SK-N-MC (cell line): ENCODE measurements around the gene LRIT3.
A peak's percentile ranks its signal among the peaks of the same experiment; 100 is the strongest.

ENCODE experiments used
- DNase-seq: peaks from one replicate; pipeline ENCODE4 v3.0.0-alpha.2; 2011; ENCODE audit warnings: low read depth, low spot score
- H3K27ac ChIP-seq: fragments of 200-600 bp; sonication (generic); 2 replicates; pipeline ENCODE4 v1.5.1; 2016; ENCODE audit warnings: mixed run types
- H3K36me3 ChIP-seq: fragments of 200-600 bp; sonication (generic); 2 replicates; pipeline ENCODE4 v1.6.1; 2017; ENCODE audit warnings: antibody characterized with exemption, low read length, mixed read lengths; ENCODE audit not compliant: insufficient read depth
- H3K4me3 ChIP-seq: fragments of 200-600 bp; sonication (generic); 2 replicates; pipeline ENCODE4 v1.5.1; 2016
- H3K9ac ChIP-seq: fragments of 200-600 bp; sonication (generic); 2 replicates; pipeline ENCODE4 v1.8.0; 2017; ENCODE audit warnings: mixed run types, mixed read lengths; ENCODE audit not compliant: insufficient read length
- H3K9me3 ChIP-seq: fragments of 200-600 bp; sonication (generic); 2 replicates; pipeline ENCODE4 v1.6.1; 2017; ENCODE audit warnings: low read depth, mild to moderate bottlenecking, antibody characterized with exemption, low read length, moderate library complexity, mixed read lengths
- EZH2 ChIP-seq: fragments of 200-600 bp; sonication (generic); IDR thresholded peaks from one replicate; pipeline ENCODE4 v1.6.1; 2017; ENCODE audit warnings: antibody characterized with exemption
- FOXP2 ChIP-seq: optimal IDR thresholded peaks from 2 replicates; pipeline ENCODE3; 2011; ENCODE audit warnings: mild to moderate bottlenecking, moderate library complexity; ENCODE audit not compliant: insufficient read depth; ENCODE audit errors: extremely low read length, control extremely low read depth
- POLR2AphosphoS5 ChIP-seq: IDR thresholded peaks from 2 replicates; pipeline ENCODE4 v1.6.1; 2012; ENCODE audit warnings: mild to moderate bottlenecking, low read depth, low read length, borderline replicate concordance

LRIT3 gene

DNA sequence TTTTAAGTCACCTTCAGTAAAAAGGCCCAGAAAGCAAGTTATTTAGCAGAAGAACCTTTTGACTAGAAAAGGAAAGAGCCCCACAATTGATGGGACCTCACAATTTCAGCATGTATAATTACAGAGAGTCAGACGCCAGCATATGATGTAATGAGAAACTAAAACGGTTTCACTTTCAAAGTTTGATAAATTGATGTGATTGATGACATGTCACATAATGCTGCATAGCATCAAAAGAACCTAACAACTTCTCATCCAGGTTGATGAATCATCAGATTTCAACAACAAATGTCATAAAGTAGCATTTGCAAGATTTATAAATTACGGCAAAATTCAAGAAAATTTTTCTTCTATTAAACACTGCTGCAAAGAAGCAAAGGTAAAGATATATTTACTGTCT lies 36.2 kb upstream of the LRIT3 start:
- no peak for TF ChIP-seq EZH2
- TF ChIP-seq POLR2AphosphoS5, result no peak
- TF ChIP-seq FOXP2, result no peak
- H3K4me3 ChIP-seq, result no peak overlapping the region
- no peak overlapping the region for H3K9ac ChIP-seq
- no peak overlapping the region for H3K27ac ChIP-seq
- DNase-seq, result no peak
- no peaks in the 10 kb centered on the region for H3K9me3 ChIP-seq
- H3K36me3 ChIP-seq, result no peaks in the 10 kb centered on the region

DNA sequence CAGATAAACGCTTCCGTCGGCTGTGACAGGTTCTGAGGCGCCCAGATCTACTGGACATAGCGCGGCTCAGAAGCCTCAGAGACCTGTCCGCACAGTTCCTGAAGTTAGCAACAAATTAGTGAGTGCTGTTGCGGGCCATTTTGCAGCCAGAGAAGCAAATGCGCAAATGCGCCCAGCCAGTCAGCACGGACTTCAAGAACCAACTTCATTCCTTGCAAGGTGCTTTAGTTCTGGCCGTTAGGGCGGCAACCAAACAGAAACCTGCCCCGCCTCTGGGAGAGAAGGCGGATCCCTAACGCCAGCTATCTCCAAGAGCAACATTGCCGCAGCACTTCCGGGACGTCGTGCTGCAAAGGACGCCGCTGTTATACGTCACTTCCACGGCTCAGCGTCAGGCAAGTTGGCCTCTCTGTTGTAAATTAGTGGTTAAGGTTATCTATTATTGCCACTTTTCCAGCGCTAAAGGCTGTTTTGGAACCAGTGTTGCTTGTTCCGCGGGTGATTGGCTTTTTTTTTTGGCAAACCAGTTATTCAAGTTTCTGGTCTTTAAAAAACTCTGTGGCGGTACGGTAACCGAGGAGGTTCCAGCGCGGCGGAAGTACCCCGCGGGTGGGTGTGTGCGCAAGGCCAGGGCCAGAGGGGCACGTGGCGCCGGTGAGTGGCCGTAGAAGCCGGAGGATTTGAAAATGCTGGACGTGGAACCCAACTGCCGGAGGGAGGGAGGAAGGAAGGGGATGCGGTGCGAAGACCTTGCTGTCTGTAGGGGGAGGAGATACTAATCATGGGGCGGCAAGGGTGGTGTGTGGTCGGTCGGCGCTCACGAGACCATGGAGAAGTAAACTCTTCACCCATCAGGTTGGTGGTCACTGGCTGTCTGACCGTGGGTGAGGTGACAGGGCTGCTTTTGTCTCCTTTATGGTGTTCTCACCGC lies 32.5 kb upstream of the LRIT3 start, which contains the start of gene GAR1:
Gene GAR1, plus strand, starts transcription at position 612 of the 931 bp plus-strand sequence. CDS start 403 bp downstream, outside the sequence.
- DNase-seq, result peak; percentile 79
- TF ChIP-seq EZH2, result no peak
- TF ChIP-seq POLR2AphosphoS5, result peak; percentile 86
- TF ChIP-seq FOXP2, result peak; percentile 87
- H3K9ac ChIP-seq, result peak within 1 kb of the TSS; percentile 93

DNA sequence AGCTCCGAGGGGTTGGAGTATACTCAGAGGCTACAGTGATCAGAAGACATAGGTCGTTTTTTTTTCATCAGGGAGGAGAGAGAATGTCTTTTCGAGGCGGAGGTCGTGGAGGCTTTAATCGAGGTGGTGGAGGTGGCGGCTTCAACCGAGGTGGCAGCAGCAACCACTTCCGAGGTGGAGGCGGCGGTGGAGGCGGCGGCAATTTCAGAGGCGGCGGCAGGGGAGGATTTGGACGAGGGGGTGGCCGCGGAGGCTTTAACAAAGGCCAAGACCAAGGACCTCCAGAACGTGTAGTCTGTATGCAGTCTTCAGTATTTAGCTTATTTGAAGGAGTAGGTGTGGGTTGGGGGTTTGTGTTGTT lies 31.8 kb upstream of the LRIT3 start:
- no peaks in the 10 kb centered on the region for H3K9me3 ChIP-seq
- H3K36me3 ChIP-seq, result peaks cover 43% of the 10 kb centered on the region
- no peak overlapping the region for H3K27ac ChIP-seq
- peak overlapping the region; percentile 97 for H3K4me3 ChIP-seq
- TF ChIP-seq POLR2AphosphoS5 (no peak), EZH2 (no peak), FOXP2 (no peak)
- peak overlapping the region; percentile 93 for H3K9ac ChIP-seq
- no peak for DNase-seq

More for the DNA sequence above, 32.5 kb upstream of the LRIT3 start, which contains the start of gene GAR1:
- peaks cover 36% of the 10 kb centered on the region for H3K36me3 ChIP-seq
- H3K27ac ChIP-seq, result peak within 1 kb of the TSS; percentile 89
- peak within 1 kb of the TSS; percentile 97 for H3K4me3 ChIP-seq
- no peaks in the 10 kb centered on the region for H3K9me3 ChIP-seq

DNA sequence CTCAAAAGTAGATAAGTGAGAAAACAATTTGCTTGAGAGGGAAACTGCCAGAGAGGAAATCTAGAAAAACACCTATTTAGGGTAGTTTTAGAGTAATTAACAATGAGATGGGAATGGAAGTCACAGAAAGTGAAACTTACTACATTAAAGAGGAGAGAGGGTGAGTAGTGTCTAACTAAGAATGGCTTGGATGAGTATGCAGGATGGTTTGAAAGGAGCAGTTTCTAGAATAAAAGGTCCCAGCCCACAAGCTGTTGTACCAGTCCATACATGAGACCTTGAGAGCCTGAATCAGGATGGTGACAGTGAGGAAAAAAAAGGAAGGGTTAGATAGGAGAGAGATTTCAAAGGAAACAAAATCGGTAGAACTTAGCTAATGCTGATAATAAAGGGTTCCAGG lies 31.0 kb upstream of the LRIT3 start:
- no peak overlapping the region for H3K27ac ChIP-seq
- peaks cover 50% of the 10 kb centered on the region for H3K36me3 ChIP-seq
- H3K4me3 ChIP-seq, result peak overlapping the region; percentile 97
- no peak for DNase-seq
- H3K9ac ChIP-seq, result peak overlapping the region; percentile 93
- no peaks in the 10 kb centered on the region for H3K9me3 ChIP-seq
- no peak for TF ChIP-seq EZH2
- no peak for TF ChIP-seq FOXP2
- no peak for TF ChIP-seq POLR2AphosphoS5

DNA sequence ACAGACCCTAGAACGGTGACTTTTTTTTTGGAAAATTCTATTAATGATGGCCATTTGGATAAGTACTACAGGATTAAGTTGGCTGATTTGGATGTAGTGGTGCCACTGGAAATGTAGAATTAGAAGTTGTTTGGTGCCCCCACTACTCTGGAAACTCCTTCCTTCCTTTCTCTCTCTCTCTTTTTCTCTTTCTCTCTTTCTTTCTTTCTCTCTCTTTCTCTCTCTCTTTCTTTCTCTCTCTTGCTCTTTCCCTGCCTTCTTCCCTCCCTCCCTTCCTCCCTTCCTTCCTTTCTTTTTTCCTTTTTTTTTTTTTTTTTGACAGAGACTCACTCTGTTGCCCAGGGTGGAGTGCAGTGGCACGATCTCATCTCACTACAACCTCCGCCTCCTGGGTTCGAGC lies 29.6 kb upstream of the LRIT3 start:
- TF ChIP-seq EZH2 (no peak), POLR2AphosphoS5 (no peak), FOXP2 (no peak)
- Histone ChIP-seq H3K36me3 (peaks cover 64% of the 10 kb centered on the region), H3K9ac (no peak overlapping the region), H3K27ac (no peak overlapping the region), H3K4me3 (no peak overlapping the region), H3K9me3 (no peaks in the 10 kb centered on the region)
- no peak for DNase-seq

DNA sequence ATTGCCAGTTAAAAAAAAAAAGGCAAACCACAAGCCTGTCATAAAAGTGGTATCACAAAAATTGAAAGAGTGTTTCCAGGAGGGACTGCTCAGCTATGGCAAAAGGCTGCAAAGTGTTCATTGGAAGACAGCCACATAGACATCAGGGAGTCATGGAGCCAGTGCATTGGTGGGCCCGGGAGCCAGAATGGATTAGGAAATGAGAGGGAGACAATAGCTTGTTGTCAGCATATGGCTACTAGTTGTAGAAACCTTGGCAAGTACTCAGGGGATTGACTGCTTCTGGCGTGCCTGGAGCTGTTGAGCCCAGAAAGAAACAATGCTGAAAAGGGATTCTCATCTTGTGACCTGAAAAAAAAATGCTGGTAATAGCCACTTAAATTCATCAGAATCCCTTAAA lies 27.3 kb upstream of the LRIT3 start:
- H3K27ac ChIP-seq, result no peak overlapping the region
- H3K36me3 ChIP-seq, result peaks cover 83% of the 10 kb centered on the region
- no peak overlapping the region for H3K4me3 ChIP-seq
- TF ChIP-seq FOXP2 (no peak), POLR2AphosphoS5 (no peak), EZH2 (no peak)
- H3K9ac ChIP-seq, result no peak overlapping the region
- DNase-seq, result no peak
- no peaks in the 10 kb centered on the region for H3K9me3 ChIP-seq

DNA sequence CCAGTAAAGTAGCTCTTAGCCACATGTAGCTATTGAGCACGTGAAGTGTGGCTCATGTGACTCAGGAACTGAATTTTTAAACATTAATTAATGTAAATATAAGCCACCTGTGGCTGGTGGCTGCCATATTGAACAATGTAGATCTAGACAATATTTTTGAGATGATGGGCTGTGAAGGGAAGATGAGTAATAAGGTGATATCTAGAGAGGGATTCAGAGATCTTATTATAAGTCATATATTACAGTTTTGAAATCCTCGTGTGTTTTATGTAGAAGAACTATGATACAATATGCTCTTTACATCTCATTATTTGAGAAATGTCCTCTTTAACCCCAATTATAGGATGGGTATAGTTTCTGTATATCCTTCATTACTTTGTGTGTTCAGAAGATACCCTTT lies 26.7 kb upstream of the LRIT3 start:
- H3K36me3 ChIP-seq, result peaks cover 83% of the 10 kb centered on the region
- no peak for TF ChIP-seq FOXP2
- no peak for TF ChIP-seq EZH2
- TF ChIP-seq POLR2AphosphoS5, result no peak
- no peak overlapping the region for H3K9ac ChIP-seq
- no peak for DNase-seq
- H3K4me3 ChIP-seq, result no peak overlapping the region
- H3K27ac ChIP-seq, result no peak overlapping the region
- H3K9me3 ChIP-seq, result no peaks in the 10 kb centered on the region

DNA sequence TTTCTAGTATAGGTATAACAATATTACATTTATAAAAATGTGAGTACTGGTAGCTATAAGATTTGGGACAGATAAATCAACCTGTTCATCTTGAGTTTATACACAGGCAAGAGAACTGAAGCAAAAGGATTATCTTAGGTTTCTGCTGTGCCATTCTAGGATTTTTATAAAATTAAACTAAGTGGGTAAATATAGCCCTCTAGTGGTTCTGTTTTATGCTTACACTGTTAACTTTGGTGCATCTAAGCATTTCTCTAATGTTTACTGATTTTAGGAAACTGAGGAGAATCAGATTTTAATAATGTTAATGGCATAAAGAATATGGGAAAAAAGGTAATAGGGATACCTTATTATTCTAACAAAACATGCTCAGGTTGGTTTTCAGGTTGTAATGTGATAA lies 21.2 kb upstream of the LRIT3 start:
- no peak overlapping the region for H3K27ac ChIP-seq
- H3K36me3 ChIP-seq, result peaks cover 39% of the 10 kb centered on the region
- no peaks in the 10 kb centered on the region for H3K9me3 ChIP-seq
- H3K9ac ChIP-seq, result no peak overlapping the region
- TF ChIP-seq POLR2AphosphoS5 (no peak), FOXP2 (no peak), EZH2 (no peak)
- no peak overlapping the region for H3K4me3 ChIP-seq
- no peak for DNase-seq

DNA sequence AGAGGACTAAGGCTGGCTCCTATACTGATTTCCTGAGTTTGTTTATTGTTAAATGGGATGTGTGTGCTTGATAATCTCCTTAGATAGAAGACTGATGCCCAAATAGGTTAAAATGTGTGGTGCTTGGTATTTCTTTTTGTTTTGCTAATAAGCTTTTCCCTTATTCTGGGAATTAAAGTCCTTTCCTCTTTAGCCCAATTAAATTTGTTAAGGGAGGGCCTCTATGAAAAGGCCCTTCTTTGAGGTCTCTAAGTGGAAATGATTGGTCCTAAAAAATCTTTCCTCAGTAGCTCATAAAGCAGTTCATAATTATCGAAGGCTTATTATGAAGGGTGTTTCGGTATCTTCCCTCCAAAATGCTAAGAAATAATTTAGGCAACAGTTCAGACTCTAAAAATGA lies 20.2 kb upstream of the LRIT3 start, which contains the start of gene RRH:
Gene RRH, plus strand, starts transcription at position 301 of the 400 bp plus-strand sequence. Its CDS starts 56 bp downstream, at position 357.
- Histone ChIP-seq H3K36me3 (peaks cover 31% of the 10 kb centered on the region), H3K27ac (no peak within 1 kb of the TSS), H3K9ac (no peak within 1 kb of the TSS), H3K9me3 (no peaks in the 10 kb centered on the region), H3K4me3 (no peak within 1 kb of the TSS)
- DNase-seq, result no peak
- TF ChIP-seq EZH2, result no peak
